ENCODE data around the gene PPM1F.

GRCh38 chr22:21948390-21948789 is 4.3 kb downstream of the PPM1F start:
- TF ChIP-seq CHD2 (IDR thresholded peaks at IDR 0.05; ENCODE audit: borderline replicate concordance, low read depth, low read length) (no peak), POLR2A (IDR thresholded peaks at IDR 0.05; ENCODE audit: low read depth, low read length) (no peak), POLR2AphosphoS5 (IDR thresholded peaks at IDR 0.05; ENCODE audit: low read length) (no peak)

Data from GM12878 (cell line).